Measurements from ENCODE around the gene SSH2. TPM values are rescaled to one million over a fixed set of nuclear protein-coding genes. Genes with fewer than 3 reads are reported as not detected.
"Not testable (repeated sequence)": the region's sequence is repeated elsewhere in the genome, so short reads cannot be mapped to it uniquely, and the experiment has no call there.

SSH2 gene
- total RNA-seq, 1 donor = 77.5 TPM

DNA sequence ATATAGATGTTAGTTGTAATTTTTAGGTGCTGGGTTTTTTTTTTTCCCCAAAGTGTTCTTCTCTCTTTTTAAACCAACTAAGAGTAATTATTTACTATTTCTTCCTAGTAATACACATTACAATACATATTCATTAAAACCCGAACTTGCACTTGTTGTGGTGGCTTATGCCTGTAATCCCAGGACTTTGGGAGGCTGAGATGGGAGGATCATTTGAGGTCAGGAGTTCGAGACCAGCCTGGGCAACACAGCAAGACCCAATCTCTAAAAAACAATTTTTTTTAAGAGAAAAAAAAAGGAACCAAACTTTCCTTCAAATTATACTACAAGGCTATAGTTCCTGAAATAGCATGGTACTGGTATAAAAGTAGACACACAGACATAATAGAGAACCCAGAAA is 15.3 kb upstream of the SSH2 start:
- no peaks in the 10 kb centered on the region for H3K9me3 ChIP-seq (ENCODE audit: low read depth, low read length)
- H3K4me1 ChIP-seq (ENCODE audit: insufficient read depth, low read length) = peaks cover 22% of the 10 kb centered on the region
- no peaks in the 10 kb centered on the region for H3K27me3 ChIP-seq (ENCODE audit: insufficient read depth, low read length)
- H3K4me3 ChIP-seq (ENCODE audit: low read length) = no peak overlapping the region

GRCh38 chr17:29941334-29941733 is 11.3 kb upstream of the SSH2 start, which contains the start of gene EFCAB5:
Gene EFCAB5 (plus strand): TSS chr17:29941634. CDS start chr17:29941797, 163 bp downstream.
- Histone ChIP-seq H3K4me3 (ENCODE audit: low read length) (no peak within 1 kb of the TSS), H3K9me3 (ENCODE audit: low read depth, low read length) (no peaks in the 10 kb centered on the region), H3K27me3 (ENCODE audit: insufficient read depth, low read length) (no peaks in the 10 kb centered on the region), H3K4me1 (ENCODE audit: insufficient read depth, low read length) (no peaks in the 10 kb centered on the region)

GRCh38 chr17:29936724-29937123 is 6.7 kb upstream of the SSH2 start:
- Histone ChIP-seq H3K4me3 (ENCODE audit: low read length) (no peak overlapping the region), H3K4me1 (ENCODE audit: insufficient read depth, low read length) (peaks cover under 1% of the 10 kb centered on the region), H3K9me3 (ENCODE audit: low read depth, low read length) (no peaks in the 10 kb centered on the region), H3K27me3 (ENCODE audit: insufficient read depth, low read length) (no peaks in the 10 kb centered on the region)

GRCh38 chr17:29935909-29936308 is 5.9 kb upstream of the SSH2 start:
- not testable (repeated sequence) for H3K9me3 ChIP-seq (ENCODE audit: low read depth, low read length); H3K27me3 ChIP-seq (ENCODE audit: insufficient read depth, low read length); H3K4me3 ChIP-seq (ENCODE audit: low read length); H3K4me1 ChIP-seq (ENCODE audit: insufficient read depth, low read length)

DNA sequence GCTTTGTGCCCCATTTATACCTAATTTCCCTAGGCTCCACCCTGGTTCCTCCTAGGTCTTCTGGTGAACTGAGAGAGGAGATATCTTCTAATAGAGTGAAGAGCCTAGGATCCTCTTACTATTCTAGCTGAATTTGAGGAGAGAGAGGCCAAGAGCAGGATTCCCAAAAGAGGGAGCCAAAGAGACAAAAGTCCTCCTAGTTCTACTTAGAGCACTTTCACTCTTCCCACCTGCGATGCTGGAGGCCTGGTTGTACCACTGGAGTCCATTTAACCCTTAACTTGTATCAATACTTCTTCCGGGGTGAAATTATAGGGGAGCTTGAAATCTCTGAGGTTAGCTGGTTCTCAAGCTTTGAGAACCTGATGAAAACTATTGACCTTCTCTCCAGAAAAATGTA is 3.4 kb upstream of the SSH2 start:
- Histone ChIP-seq H3K9me3 (ENCODE audit: low read depth, low read length) (no peaks in the 10 kb centered on the region), H3K4me3 (ENCODE audit: low read length) (no peak overlapping the region), H3K27me3 (ENCODE audit: insufficient read depth, low read length) (no peaks in the 10 kb centered on the region), H3K4me1 (ENCODE audit: insufficient read depth, low read length) (peaks cover 24% of the 10 kb centered on the region)

- no peaks in the 10 kb centered on the region for H3K27me3 ChIP-seq (ENCODE audit: insufficient read depth, low read length)
- H3K4me3 ChIP-seq (ENCODE audit: low read length) = peak overlapping the region; percentile 88
- no peaks in the 10 kb centered on the region for H3K9me3 ChIP-seq (ENCODE audit: low read depth, low read length)
- H3K4me1 ChIP-seq (ENCODE audit: insufficient read depth, low read length) = peaks cover 27% of the 10 kb centered on the region
These were observed 1.4 kb upstream of the SSH2 start for GRCh38 chr17:29931231-29931932.

DNA sequence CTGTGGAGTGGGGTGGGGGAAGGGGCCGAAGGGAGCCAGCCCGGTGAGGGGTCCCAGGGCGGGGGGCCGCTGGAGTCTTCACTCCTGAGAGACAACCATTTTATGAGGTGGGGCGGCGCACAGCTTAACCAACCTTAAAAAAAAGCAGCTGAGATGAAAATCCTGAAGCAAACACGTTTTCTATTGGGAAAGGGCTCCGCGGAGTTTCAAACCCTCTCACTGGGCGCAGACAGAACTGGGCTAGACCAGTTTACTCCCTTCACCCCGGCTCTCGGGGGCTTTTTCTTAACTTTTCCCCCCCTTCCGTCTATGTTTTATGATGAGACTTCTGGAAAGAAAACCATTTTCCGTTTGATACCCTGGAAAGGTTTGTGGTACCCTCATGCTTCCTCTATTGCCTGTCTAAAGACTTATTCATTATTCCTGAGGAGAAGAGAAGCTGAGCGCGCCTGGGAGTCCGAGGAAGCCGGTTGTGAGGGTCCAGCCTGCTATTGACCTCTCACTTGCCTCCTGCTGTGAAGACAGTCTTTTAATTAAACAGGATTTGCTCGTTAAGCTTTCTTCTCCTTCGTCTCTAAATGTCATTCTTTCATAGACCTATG is 482 bp upstream of the SSH2 start:
- peak overlapping the region; percentile 88 for H3K4me3 ChIP-seq (ENCODE audit: low read length)
- H3K9me3 ChIP-seq (ENCODE audit: low read depth, low read length) = no peaks in the 10 kb centered on the region
- peaks cover 27% of the 10 kb centered on the region for H3K4me1 ChIP-seq (ENCODE audit: insufficient read depth, low read length)
- no peaks in the 10 kb centered on the region for H3K27me3 ChIP-seq (ENCODE audit: insufficient read depth, low read length)

DNA sequence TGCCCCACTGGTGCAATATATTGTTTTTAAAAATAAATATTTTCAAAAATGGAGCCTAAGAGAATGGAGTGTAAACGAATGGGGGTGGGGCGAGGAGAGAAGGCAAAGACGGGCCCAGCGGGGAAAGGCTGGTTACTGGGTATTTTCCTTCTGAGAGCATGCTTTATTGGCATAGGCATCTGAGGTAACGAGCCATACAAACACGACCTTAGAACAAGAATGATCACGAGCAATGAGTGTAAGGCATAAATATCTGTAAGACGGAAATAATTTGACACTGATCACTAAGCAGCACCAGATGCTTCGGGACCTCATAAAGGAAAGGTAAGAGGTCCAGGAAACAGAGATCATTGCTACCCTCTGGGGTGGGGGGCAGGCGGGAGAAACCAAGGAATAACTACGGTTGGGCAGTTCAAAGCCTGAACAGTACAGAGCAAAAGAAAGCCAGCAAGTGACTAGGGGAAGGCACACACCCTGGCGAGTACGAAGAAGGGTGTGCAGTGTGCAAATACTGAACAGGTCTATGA is 959 bp downstream of the SSH2 start:
- Histone ChIP-seq H3K27me3 (ENCODE audit: insufficient read depth, low read length) (no peaks in the 10 kb centered on the region), H3K4me3 (ENCODE audit: low read length) (peak overlapping the region; percentile 88), H3K4me1 (ENCODE audit: insufficient read depth, low read length) (peaks cover 27% of the 10 kb centered on the region), H3K9me3 (ENCODE audit: low read depth, low read length) (no peaks in the 10 kb centered on the region)

DNA sequence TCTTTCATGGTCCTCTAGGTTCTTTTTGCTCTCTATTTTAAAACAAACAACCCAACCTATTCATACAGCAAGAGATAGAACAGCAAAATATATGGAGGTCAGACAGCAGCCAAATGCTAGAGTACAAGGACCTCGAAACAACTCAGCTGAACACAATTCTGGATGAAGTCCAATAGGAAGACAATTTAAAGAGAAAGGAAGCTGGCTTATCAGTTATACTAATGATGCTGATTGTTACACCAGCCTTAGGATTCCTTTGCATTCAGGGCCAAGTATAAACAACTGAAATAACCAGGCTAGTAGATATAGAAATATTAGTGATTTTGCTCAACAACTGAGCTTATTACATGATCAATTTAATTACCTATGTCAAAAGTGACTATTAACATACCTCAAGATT is 2.5 kb downstream of the SSH2 start:
- Histone ChIP-seq H3K9me3 (ENCODE audit: low read depth, low read length) (no peaks in the 10 kb centered on the region), H3K4me1 (ENCODE audit: insufficient read depth, low read length) (peaks cover 27% of the 10 kb centered on the region), H3K4me3 (ENCODE audit: low read length) (no peak overlapping the region), H3K27me3 (ENCODE audit: insufficient read depth, low read length) (no peaks in the 10 kb centered on the region)

- H3K27me3 ChIP-seq (ENCODE audit: insufficient read depth, low read length) = no peaks in the 10 kb centered on the region
- H3K9me3 ChIP-seq (ENCODE audit: low read depth, low read length) = no peaks in the 10 kb centered on the region
- no peak overlapping the region for H3K4me3 ChIP-seq (ENCODE audit: low read length)
- H3K4me1 ChIP-seq (ENCODE audit: insufficient read depth, low read length) = peaks cover 12% of the 10 kb centered on the region
These were observed 5.2 kb downstream of the SSH2 start for GRCh38 chr17:29924786-29925185.

DNA sequence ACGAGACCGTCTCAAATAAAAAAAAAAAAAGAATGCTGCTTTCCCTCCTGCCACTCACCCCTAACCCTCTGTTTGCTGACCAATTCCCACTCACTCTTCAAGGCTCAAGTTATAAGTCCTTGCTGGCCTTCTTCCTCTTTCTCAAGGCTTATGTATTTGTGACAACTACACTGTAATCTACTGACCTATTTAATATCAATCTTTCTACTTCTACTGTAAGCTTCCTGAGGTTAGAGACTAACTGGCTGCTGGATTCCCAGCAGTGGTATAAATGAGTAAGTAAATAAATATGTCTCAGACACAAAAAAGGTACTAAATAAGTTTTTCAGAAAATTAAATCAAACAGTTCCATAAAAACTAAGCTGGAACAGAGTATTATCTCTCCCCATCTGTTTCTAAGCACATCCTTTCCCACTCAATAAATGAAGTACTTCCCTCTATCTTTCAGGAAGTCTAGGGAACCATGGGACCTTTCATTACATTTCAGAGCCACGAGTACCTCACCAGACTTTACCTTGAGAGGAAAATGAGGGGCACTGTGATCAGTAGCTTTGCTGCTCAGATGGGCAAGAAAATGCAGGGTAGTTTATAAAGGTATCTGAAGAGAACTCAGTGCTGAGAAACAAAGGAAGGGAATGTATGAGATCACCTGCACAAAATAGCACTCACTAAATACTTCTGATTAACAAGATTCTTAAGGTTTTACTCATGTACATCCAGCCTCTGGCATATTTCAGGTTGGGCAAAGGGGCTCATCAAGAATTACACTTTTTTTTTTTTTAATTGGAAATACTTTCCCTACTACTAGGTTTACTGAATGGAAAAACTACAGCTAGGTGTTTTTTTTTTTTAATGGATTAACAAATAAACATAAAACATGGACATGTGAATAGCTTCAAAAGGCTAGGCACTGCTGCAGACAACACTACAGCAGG is 10.8 kb downstream of the SSH2 start:
- no peaks in the 10 kb centered on the region for H3K27me3 ChIP-seq (ENCODE audit: insufficient read depth, low read length)
- H3K9me3 ChIP-seq (ENCODE audit: low read depth, low read length) = no peaks in the 10 kb centered on the region
- peaks cover 3% of the 10 kb centered on the region for H3K4me1 ChIP-seq (ENCODE audit: insufficient read depth, low read length)
- no peak overlapping the region for H3K4me3 ChIP-seq (ENCODE audit: low read length)

DNA sequence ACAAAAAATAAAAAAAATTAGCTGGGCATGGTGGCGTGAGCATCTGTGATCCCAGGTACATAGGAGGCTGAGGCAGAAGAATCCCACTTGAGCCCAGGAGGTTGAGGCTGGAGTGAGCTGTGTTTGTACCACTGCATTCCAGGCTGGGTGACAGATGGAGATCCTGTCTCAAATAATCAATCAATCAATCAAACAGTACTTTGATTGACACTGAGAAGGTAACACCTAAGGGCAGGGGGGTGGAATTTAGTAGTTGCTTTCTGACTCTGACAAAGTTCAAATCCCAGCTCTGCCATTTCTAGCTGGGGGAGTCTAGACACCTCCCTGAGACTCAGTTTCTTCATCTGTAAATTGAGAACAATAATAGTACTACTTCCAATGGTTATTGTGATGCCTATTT is 12.0 kb downstream of the SSH2 start:
- no peaks in the 10 kb centered on the region for H3K9me3 ChIP-seq (ENCODE audit: low read depth, low read length)
- H3K4me1 ChIP-seq (ENCODE audit: insufficient read depth, low read length) = peaks cover 3% of the 10 kb centered on the region
- no peak overlapping the region for H3K4me3 ChIP-seq (ENCODE audit: low read length)
- H3K27me3 ChIP-seq (ENCODE audit: insufficient read depth, low read length) = no peaks in the 10 kb centered on the region

DNA sequence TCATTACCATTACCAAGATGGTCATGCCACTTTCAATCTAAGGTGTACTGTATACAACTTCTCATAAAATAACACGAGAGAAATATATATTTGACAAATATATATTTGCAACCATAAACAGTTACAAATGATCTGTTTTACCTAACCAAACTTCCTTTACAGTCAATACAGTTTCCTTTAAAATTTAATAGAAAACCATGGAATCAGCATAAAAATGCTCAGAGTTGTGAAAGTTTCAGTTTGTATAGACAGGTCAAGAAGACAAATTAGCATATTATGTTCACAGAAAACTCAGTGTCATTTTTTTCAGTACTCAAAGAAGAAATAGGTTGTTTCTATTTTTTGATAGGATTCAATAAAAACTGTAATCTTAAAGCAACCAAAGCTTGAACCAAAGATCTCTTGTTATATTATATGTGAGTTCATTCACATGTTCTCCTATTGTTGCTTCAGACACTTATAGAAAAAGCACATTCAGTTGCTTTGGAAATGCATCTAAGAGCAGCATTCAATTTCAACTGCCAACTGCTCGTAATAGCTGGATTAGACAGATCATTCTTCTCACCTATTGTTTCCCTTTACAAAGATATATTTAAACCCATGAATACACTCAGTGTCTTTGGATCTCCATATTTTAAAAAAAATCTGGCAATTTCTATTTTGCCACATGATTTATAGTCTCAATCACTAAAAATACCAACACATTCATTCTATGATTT is 15.1 kb downstream of the SSH2 start:
- H3K4me3 ChIP-seq (ENCODE audit: low read length) = no peak overlapping the region
- H3K27me3 ChIP-seq (ENCODE audit: insufficient read depth, low read length) = no peaks in the 10 kb centered on the region
- H3K9me3 ChIP-seq (ENCODE audit: low read depth, low read length) = no peaks in the 10 kb centered on the region

DNA sequence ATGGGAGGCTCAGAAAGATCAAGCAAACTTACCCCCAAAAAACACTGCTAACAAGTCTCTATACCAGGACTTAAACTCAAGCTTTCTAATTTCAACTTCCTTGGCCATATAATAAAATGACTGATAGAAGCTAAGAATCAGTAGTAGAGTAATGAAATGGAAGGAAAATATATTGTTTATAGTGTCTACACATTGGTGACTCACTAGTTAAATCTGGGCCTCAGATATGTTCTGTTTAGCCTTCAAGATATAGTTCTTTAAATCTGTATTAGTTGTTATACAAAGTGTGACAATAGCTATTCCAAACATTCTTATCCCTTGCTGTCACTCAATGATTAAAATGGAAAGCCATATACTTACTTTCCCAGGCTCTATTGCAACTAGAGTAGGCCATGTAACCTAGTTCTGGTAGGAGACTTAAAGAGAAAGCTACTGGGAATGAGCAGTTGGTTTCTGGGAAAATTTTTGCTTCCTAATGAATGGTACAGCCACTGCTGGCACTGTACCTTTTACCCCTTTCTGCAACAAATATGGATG is 18.3 kb downstream of the SSH2 start:
- H3K9me3 ChIP-seq (ENCODE audit: low read depth, low read length) = no peaks in the 10 kb centered on the region
- H3K27me3 ChIP-seq (ENCODE audit: insufficient read depth, low read length) = no peaks in the 10 kb centered on the region
- no peak overlapping the region for H3K4me3 ChIP-seq (ENCODE audit: low read length)
- no peaks in the 10 kb centered on the region for H3K4me1 ChIP-seq (ENCODE audit: insufficient read depth, low read length)

More for the DNA sequence above, 15.1 kb downstream of the SSH2 start:
- H3K4me1 ChIP-seq (ENCODE audit: insufficient read depth, low read length) = peaks cover 3% of the 10 kb centered on the region
